Prostate gland (tissue), 2 donors: ENCODE results near the gene TAF4B. TPM values are rescaled to one million over a fixed set of nuclear protein-coding genes. Genes with fewer than 3 reads are reported as not detected.

ENCODE experiments used
- DNase-seq: peaks from one replicate; pipeline ENCODE4 v3.0.0-alpha.2; 2019; ENCODE audit warnings: low spot score
- H3K27ac ChIP-seq, 2 donors: fragments of 200-600 bp; sonication (generic); 2 replicates each; pipeline ENCODE4 v1.5.1; 2017 to 2019
- H3K27me3 ChIP-seq: fragments of 200-600 bp; sonication (generic); replicated peaks from 2 replicates; pipeline ENCODE4 v1.5.1; 2019; ENCODE audit not compliant: insufficient read depth
- H3K36me3 ChIP-seq, 2 donors: fragments of 200-600 bp; sonication (generic); 1 replicate in 1 of 2; 2 replicates in 1 of 2; pipeline versions ENCODE4 v1.5.1 to v1.8.1; 2017 to 2019
- H3K4me1 ChIP-seq: fragments of 200-600 bp; sonication (generic); replicated peaks from 2 replicates; pipeline ENCODE4 v1.5.1; 2019
- H3K4me3 ChIP-seq, 2 donors: fragments of 200-600 bp; sonication (generic); 2 replicates each; pipeline ENCODE4 v1.5.1; 2017 to 2019
- H3K9me3 ChIP-seq: fragments of 200-600 bp; sonication (generic); 2 replicates; pipeline ENCODE4 v1.5.1; 2017
- POLR2A ChIP-seq: fragments of 450-650 bp; IDR thresholded peaks from one replicate; pipeline ENCODE4 v1.6.1; 2016; ENCODE audit warnings: antibody characterized with exemption, mild to moderate bottlenecking
- POLR2AphosphoS5 ChIP-seq: sonication (generic); formaldehyde crosslinking; IDR thresholded peaks from one replicate; pipeline ENCODE4 v1.6.1; 2017; ENCODE audit warnings: antibody characterized with exemption
- WGBS: methylation state at CpG from one replicate; pipeline ENCODE4 v1.1.5; 2018; 5-methylcytosine and 5-hydroxymethylcytosine counted together
- intact Hi-C: fragments of 100-400 bp; cut with DNase I; formaldehyde crosslinking; loops from one replicate; pipeline ENCODE4 v1.14.2; 2022
- total RNA-seq, 2 donors: library from RNA; depleted of rRNA; stranded (reverse); fragments of >200 nt; gene quantifications; one replicate each; pipeline ENCODE4 v1.1.0, GENCODE V29; 2016
- TF ChIP-seq, protein P1 (sequence below), 4 experiments: fragments of 200-600 bp in 2 of 4; fragments of 450-650 bp in 2 of 4; sonication (generic) in 2 of 4; IDR thresholded peaks; 1 replicate in 3 of 4; 2 replicates in 1 of 4; pipeline ENCODE4 v1.5.1; 2016 to 2019; ENCODE audit warnings: antibody characterized with exemption in 4 of 4, mild to moderate bottlenecking in 2 of 4, moderate library complexity in 2 of 4

TAF4B gene
- total RNA-seq, 2 donors from 2014 or later, result 5.3 to 37.3 TPM

DNA sequence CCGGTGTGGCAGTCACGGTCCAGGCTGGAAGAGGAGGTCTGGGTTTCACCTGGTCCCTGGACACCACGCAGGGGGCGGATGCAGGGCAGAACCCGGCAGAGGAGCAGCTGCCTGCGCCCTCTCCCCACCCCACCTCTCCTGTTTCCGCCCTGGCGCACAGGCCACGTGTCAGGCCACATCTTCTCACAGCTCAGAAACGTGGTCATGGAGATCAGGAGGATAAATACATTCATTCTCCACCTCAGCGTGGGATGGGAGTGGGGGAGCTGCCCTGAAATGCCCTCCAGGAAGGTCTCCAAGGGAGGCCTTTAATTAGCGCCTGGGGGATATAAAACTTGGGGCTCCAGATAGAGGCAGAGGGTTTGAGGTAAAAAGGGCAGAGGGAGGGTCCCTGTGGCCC is 180.1 kb downstream of the TAF4B start:
- H3K27me3 ChIP-seq, result no peaks in the 10 kb centered on the region
- no peak for DNase-seq
- H3K4me3 ChIP-seq, result no peak overlapping the region
- no peaks in the 10 kb centered on the region for H3K9me3 ChIP-seq
- 92% methylated on average over 12 of the region's 12 CpGs for WGBS
- H3K4me1 ChIP-seq, result no peaks in the 10 kb centered on the region
- TF ChIP-seq POLR2A, result no peak
- no peak for TF ChIP-seq POLR2AphosphoS5
- TF ChIP-seq, protein P1, sequence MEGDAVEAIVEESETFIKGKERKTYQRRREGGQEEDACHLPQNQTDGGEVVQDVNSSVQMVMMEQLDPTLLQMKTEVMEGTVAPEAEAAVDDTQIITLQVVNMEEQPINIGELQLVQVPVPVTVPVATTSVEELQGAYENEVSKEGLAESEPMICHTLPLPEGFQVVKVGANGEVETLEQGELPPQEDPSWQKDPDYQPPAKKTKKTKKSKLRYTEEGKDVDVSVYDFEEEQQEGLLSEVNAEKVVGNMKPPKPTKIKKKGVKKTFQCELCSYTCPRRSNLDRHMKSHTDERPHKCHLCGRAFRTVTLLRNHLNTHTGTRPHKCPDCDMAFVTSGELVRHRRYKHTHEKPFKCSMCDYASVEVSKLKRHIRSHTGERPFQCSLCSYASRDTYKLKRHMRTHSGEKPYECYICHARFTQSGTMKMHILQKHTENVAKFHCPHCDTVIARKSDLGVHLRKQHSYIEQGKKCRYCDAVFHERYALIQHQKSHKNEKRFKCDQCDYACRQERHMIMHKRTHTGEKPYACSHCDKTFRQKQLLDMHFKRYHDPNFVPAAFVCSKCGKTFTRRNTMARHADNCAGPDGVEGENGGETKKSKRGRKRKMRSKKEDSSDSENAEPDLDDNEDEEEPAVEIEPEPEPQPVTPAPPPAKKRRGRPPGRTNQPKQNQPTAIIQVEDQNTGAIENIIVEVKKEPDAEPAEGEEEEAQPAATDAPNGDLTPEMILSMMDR (IDR thresholded peaks at IDR 0.05), result no peak
- intact Hi-C loops, result no loop called here
- no peaks in the 10 kb centered on the region for H3K36me3 ChIP-seq
- no peak overlapping the region for H3K27ac ChIP-seq

DNA sequence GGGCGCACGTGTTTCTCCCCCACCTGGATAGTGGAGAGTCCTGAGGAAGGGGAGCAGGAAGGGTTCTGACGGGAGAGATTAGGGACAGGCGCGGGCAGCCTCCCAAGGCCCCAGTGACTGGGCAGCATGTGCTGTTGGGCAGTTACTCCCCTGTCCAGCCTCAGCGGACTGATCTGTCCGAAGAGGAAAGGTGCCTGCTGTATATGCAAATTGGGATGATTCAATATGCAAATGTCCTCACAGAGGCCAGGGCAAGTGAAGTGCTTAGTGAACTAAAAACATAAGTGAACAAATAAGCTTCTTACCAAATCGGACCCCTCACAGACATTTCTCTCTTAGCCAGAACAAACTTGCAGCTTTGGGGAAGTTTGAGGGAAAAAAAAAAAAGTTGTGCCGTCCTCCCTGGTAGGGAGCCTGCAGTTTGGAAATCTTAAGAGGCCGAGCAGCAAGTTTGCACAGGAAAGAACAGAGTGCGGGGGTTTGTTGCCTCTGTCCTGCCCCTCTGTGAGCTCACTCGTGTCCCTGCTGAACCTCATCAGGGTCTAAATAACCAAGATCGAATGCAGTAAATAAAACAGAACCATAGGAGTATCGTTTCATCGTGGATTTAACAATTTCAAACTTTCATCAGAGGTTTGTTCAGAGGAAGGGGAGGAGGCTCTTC is 180.7 kb downstream of the TAF4B start:
- no peaks in the 10 kb centered on the region for H3K27me3 ChIP-seq
- H3K4me1 ChIP-seq, result no peaks in the 10 kb centered on the region
- intact Hi-C loops, result no loop called here
- no peaks in the 10 kb centered on the region for H3K36me3 ChIP-seq
- no peak overlapping the region for H3K4me3 ChIP-seq
- H3K9me3 ChIP-seq, result no peaks in the 10 kb centered on the region
- no peak for TF ChIP-seq POLR2AphosphoS5
- TF ChIP-seq POLR2A, result no peak
- TF ChIP-seq, protein P1 (IDR thresholded peaks at IDR 0.05), result no peak
- DNase-seq, result no peak
- 66% methylated on average over 15 of the region's 15 CpGs for WGBS
- H3K27ac ChIP-seq, result no peak overlapping the region

DNA sequence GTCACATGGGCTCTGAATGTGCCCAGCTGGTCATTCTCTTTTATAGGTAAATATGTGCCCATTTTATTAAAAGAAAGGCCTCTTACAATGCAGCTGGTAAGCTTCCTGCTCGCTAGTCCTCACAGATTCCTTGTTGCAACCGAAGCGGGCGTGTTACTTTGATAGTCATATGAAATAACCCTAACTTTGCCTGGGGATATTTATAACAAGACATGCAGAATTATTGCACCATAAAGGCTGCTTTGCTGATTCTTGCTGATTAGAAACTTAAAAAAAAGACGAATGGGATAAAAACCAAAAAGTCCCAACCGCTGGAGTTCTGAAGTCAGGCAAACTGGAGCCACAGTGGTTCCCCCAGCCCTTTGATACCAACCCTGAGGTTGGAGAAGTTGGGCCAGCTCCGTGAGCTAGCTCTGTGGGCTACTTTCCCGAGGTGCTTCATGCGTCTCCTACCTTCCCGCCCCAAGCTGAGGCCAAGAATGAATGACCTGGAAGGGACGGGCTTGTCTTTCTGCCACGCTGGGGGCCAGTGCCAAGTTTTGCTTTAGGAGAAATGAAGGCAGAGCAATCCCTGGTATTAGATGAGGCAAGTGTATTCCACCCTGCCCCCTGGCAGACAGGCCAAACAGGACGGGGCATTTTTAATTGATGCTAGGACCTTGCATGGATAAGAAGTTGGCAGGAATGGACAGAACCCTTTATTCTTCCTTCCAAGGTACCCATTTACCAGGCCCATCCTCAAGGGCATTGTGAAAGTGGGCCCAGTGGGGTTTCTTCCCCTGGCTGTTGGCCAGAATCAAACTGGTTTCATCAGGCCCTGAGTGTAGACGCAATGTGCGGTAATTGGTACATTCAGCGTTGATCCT is 181.7 kb downstream of the TAF4B start:
- intact Hi-C loops, result no loop called here
- H3K4me3 ChIP-seq, result no peak overlapping the region
- H3K27ac ChIP-seq, result no peak overlapping the region
- no peaks in the 10 kb centered on the region for H3K36me3 ChIP-seq
- TF ChIP-seq, protein P1 (IDR thresholded peaks at IDR 0.05), result no peak
- TF ChIP-seq POLR2AphosphoS5 (no peak), POLR2A (no peak)
- 67% methylated on average over 16 of the region's 16 CpGs for WGBS
- H3K9me3 ChIP-seq, result no peaks in the 10 kb centered on the region
- H3K27me3 ChIP-seq, result no peaks in the 10 kb centered on the region
- no peaks in the 10 kb centered on the region for H3K4me1 ChIP-seq
- DNase-seq, result no peak

DNA sequence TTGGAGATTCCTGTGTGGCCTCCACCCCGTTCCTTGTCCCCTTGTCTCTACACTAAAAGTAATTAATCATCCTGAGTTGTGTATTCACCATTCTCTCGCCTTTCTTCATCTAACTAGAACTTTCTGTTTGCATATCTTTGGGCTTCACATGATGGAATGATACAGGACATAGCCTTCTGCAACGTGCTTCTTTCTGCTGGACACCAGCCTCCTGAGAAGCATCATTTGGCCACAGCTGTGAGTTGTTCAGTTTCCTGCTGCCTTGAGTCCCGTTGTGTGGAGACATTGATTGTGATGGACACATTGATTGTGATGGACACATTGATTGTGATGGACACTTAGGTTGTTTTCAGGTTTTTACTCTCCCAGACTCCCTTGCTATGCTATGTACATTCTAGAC is 182.8 kb downstream of the TAF4B start:
- no peaks in the 10 kb centered on the region for H3K9me3 ChIP-seq
- no peak overlapping the region for H3K27ac ChIP-seq
- no peak for TF ChIP-seq POLR2A
- TF ChIP-seq, protein P1 (IDR thresholded peaks at IDR 0.05), result no peak
- no peak for TF ChIP-seq POLR2AphosphoS5
- H3K27me3 ChIP-seq, result no peaks in the 10 kb centered on the region
- H3K4me3 ChIP-seq, result no peak overlapping the region
- no peaks in the 10 kb centered on the region for H3K4me1 ChIP-seq
- intact Hi-C loops, result no loop called here
- no peak for DNase-seq
- H3K36me3 ChIP-seq, result no peaks in the 10 kb centered on the region
- 76% methylated on average over 4 of the region's 4 CpGs for WGBS
